ENCODE data around the gene SMLR1.

The SMLR1 gene

DNA sequence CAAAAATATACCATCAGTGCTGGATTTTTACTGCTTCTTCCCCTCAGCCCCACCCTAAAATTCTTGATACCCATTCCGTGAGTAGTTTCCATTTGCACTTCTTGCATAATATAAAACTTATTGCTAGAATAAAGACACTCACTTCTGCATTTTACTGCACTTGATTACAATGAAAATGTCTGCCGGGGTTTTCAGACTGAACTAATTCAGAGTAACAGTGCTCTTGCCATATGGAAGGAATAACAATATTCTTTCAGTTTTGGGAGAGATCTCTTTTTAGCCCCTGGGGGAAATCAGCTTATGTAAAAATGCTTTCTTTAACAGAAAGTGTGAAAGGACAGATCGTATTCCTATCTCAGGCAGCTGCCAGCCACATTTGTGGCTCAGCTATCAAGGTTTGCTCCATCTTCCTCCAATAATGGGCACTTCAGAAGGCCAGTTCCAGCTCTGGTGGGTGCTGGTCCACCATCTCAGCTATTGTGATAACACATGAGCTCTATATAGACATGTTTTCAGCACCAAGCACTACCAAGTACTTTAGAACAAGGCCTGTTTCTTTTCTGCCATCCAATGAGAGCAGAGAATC, 8.9 kb downstream of the SMLR1 start:
- peak; percentile 55 to 90 for DNase-seq (ENCODE audit: low spot score in 2 of 2)
- H3K4me3 ChIP-seq, result no peak overlapping the region
- in situ Hi-C loops (cut with MboI; ENCODE audit: low sequenced_read_pairs), result no loop called here
- H3K4me1 ChIP-seq, result peaks cover 57% of the 10 kb centered on the region
- H3K27me3 ChIP-seq (ENCODE audit: low read depth), result no peaks in the 10 kb centered on the region
- no peaks in the 10 kb centered on the region for H3K36me3 ChIP-seq (replicated peaks)
- H3K9me3 ChIP-seq, result no peaks in the 10 kb centered on the region

GRCh38 chr6:130837067-130837466, 9.9 kb downstream of the SMLR1 start:
- no peaks in the 10 kb centered on the region for H3K9me3 ChIP-seq
- peaks cover 57% of the 10 kb centered on the region for H3K4me1 ChIP-seq
- H3K4me3 ChIP-seq, result no peak overlapping the region
- no peak for DNase-seq (ENCODE audit: low spot score in 2 of 2)
- no peaks in the 10 kb centered on the region for H3K27me3 ChIP-seq (ENCODE audit: low read depth)
- in situ Hi-C loops (cut with MboI; ENCODE audit: low sequenced_read_pairs), result no loop called here
- H3K36me3 ChIP-seq (replicated peaks), result no peaks in the 10 kb centered on the region

DNA sequence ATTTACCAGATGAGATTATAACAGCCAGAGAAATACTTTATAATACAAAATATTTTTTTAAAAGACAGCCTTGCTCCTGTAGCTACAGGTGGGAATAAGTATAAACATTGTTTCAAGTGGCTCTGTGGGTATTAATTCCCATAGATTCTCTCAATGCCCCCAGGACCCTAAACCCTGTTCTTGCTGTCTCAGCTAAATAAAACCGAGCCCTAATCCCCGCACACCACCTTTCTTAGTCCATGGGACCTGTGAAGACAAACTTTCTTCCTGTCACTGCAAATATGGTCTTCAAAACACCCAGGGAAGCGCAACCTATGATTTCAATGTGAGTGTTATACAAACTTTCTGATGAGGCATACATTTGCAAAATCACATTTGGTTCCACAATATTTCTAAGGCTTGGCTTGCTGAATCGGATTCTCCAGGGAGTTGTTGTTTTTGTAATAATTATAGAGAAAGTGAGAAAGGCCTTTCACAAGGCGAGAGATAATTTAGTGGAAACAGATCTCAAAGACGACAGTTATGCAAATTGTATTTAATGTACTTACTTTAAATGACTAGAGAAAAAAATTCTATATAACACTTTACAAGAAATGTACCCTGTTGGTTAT, 11.1 kb downstream of the SMLR1 start:
- Histone ChIP-seq H3K9me3 (no peaks in the 10 kb centered on the region), H3K4me1 (peaks cover 57% of the 10 kb centered on the region), H3K27me3 (ENCODE audit: low read depth) (no peaks in the 10 kb centered on the region), H3K36me3 (replicated peaks) (no peaks in the 10 kb centered on the region), H3K4me3 (no peak overlapping the region)
- peak; percentile 14 to 20 for DNase-seq (ENCODE audit: low spot score in 2 of 2)
- in situ Hi-C loops (cut with MboI; ENCODE audit: low sequenced_read_pairs), result no loop called here

DNA sequence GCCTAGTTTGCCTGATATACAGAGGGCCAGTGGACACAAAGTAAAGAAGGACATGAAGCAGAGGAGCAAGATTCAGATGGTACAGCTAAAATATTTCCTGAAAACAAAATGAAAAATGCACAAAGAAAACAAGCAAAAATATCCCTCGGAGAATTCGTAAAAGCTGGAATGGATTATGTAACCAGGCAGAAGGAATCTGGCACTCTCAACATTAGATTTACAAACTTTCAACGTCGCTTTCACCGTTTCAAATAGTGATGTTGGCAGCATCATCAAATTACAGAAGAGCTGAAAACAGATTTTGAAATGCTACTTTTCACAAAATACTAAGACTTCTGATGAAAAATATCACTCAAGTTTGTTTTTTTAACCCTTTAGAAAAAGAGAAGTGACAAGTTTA, 11.7 kb downstream of the SMLR1 start:
- Histone ChIP-seq H3K4me1 (peaks cover 57% of the 10 kb centered on the region), H3K9me3 (no peaks in the 10 kb centered on the region), H3K4me3 (no peak overlapping the region), H3K27me3 (ENCODE audit: low read depth) (no peaks in the 10 kb centered on the region), H3K36me3 (replicated peaks) (no peaks in the 10 kb centered on the region)
- DNase-seq (ENCODE audit: low spot score in 2 of 2), result no peak
- in situ Hi-C loops (cut with MboI; ENCODE audit: low sequenced_read_pairs), result no loop called here

- no peak overlapping the region for H3K4me3 ChIP-seq
- in situ Hi-C loops (cut with MboI; ENCODE audit: low sequenced_read_pairs), result no loop called here
Observed at GRCh38 chr6:130839379-130839778, 12.2 kb downstream of the SMLR1 start.

GRCh38 chr6:130840050-130840449, 12.8 kb downstream of the SMLR1 start:
- Histone ChIP-seq H3K36me3 (replicated peaks) (no peaks in the 10 kb centered on the region), H3K27me3 (ENCODE audit: low read depth) (no peaks in the 10 kb centered on the region), H3K9me3 (no peaks in the 10 kb centered on the region), H3K4me1 (peaks cover 57% of the 10 kb centered on the region), H3K4me3 (no peak overlapping the region)
- in situ Hi-C loops (cut with MboI; ENCODE audit: low sequenced_read_pairs), result loop anchor here (10.0 kb wide), 1 partner anchor 515 kb away; no protein-coding TSS in a partner anchor
- DNase-seq (ENCODE audit: low spot score in 2 of 2), result no peak

More at GRCh38 chr6:130839379-130839778, 12.2 kb downstream of the SMLR1 start:
- no peaks in the 10 kb centered on the region for H3K27me3 ChIP-seq (ENCODE audit: low read depth)
- H3K36me3 ChIP-seq (replicated peaks), result no peaks in the 10 kb centered on the region
- peaks cover 57% of the 10 kb centered on the region for H3K4me1 ChIP-seq
- peak; percentile 70 to 80 for DNase-seq (ENCODE audit: low spot score in 2 of 2)
- no peaks in the 10 kb centered on the region for H3K9me3 ChIP-seq

- Histone ChIP-seq H3K27me3 (ENCODE audit: low read depth) (no peaks in the 10 kb centered on the region), H3K4me3 (no peak overlapping the region)
Observed at GRCh38 chr6:130841128-130841728, 14.0 kb downstream of the SMLR1 start.

DNA sequence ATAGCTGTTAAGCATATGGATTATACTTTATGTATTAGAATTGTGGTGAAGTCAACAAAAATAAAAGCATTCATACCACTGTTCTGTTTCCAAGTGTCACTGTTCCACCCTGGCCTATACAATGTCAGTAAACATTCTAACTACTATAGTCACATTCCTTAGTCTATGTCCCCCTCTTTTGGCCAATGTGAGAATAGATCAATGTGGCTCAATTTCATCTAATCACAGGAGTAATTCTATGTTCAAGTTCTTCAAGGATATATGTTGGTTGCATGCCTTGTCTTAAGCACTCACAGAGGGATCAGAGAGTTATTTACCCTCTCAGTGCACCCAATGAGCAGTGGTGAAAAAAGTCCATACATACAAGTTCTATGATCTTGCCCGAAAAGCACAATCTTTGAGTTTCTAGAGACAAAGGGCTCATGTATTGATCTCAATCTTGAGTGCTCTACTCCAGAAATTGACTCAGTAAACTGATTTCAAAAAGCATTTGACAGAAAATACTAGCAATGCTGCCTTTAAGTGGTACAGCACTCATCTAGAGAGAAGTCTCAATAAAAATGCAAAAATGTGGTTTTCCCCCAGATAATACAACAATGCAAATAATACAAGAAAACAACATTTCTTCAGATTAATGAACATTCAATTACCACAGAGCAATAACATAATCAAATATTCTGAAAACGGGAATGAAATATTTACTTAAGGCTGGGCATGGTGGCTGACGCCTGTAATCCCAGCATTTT, 16.5 kb downstream of the SMLR1 start:
- Histone ChIP-seq H3K4me3 (no peak overlapping the region), H3K4me1 (peaks cover 40% of the 10 kb centered on the region), H3K9me3 (no peaks in the 10 kb centered on the region), H3K36me3 (replicated peaks) (no peaks in the 10 kb centered on the region), H3K27me3 (ENCODE audit: low read depth) (no peaks in the 10 kb centered on the region)
- in situ Hi-C loops (cut with MboI; ENCODE audit: low sequenced_read_pairs), result loop anchor here (10.0 kb wide), 1 partner anchor 519 kb away; no protein-coding TSS in a partner anchor
- peak; percentile 18 to 56 for DNase-seq (ENCODE audit: low spot score in 2 of 2)

More at GRCh38 chr6:130841128-130841728, 14.0 kb downstream of the SMLR1 start:
- Histone ChIP-seq H3K9me3 (no peaks in the 10 kb centered on the region), H3K4me1 (peaks cover 46% of the 10 kb centered on the region), H3K36me3 (replicated peaks) (no peaks in the 10 kb centered on the region)
- DNase-seq (ENCODE audit: low spot score in 2 of 2), result no peak
- in situ Hi-C loops (cut with MboI; ENCODE audit: low sequenced_read_pairs), result loop anchor here (10.0 kb wide), 1 partner anchor 516 kb away; no protein-coding TSS in a partner anchor

GRCh38 chr6:130846501-130846900, 19.3 kb downstream of the SMLR1 start:
- Histone ChIP-seq H3K4me3 (no peak overlapping the region), H3K36me3 (replicated peaks) (no peaks in the 10 kb centered on the region), H3K27me3 (ENCODE audit: low read depth) (no peaks in the 10 kb centered on the region), H3K9me3 (no peaks in the 10 kb centered on the region), H3K4me1 (peaks cover 33% of the 10 kb centered on the region)
- in situ Hi-C loops (cut with MboI; ENCODE audit: low sequenced_read_pairs), result loop anchor here (10.0 kb wide), 1 partner anchor 522 kb away; no protein-coding TSS in a partner anchor
- DNase-seq (ENCODE audit: low spot score in 2 of 2), result no peak

DNA sequence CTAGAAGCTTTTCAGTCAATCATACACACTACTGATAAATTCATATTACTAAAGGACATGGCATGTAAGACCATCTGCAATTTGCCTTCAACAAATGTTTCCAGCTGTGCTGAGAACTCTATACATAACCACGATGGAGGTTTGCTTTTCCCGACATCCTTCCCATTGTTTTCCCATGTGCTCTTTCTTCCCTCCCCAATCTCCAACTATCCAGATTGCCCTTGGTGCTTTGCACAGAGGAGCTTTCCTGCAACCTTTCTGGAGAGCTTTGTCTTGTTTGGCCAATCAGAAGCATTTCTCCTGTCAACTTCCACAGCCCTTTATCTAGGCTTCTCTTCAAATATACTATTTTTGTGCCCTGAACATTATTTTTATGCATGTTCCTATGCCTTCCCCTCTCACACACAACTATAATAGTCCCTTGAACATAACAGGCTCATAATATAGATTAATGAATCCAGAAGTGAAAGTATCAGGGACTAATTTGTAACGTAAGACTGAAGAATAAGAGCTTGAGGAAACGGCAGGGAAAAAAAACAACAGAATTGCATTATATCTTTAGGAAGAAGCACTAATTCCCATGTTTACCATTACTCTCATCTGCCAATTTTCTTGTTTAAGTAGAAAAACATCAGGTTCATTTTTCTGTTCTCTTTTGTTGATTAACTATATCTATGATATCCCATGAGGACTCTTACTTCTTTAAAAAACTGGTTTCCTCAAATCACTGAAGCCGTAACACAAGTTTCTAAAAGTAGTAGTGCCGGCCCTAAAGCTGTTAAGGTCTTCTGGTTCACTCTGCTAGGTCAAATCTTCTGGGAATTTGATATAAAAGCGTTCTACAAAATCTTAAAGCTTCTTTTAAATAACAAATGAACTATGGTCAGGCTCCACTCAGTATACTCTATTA, 20.1 kb downstream of the SMLR1 start:
- Histone ChIP-seq H3K36me3 (replicated peaks) (no peaks in the 10 kb centered on the region), H3K9me3 (no peaks in the 10 kb centered on the region), H3K4me1 (peaks cover 33% of the 10 kb centered on the region), H3K4me3 (no peak overlapping the region), H3K27me3 (ENCODE audit: low read depth) (no peaks in the 10 kb centered on the region)
- peak in 1 of 2 experiments; percentile 79 for DNase-seq (ENCODE audit: low spot score in 2 of 2)
- in situ Hi-C loops (cut with MboI; ENCODE audit: low sequenced_read_pairs), result loop anchor here (10.0 kb wide), 1 partner anchor 522 kb away; no protein-coding TSS in a partner anchor

- peaks cover 33% of the 10 kb centered on the region for H3K4me1 ChIP-seq
- no peaks in the 10 kb centered on the region for H3K27me3 ChIP-seq (ENCODE audit: low read depth)
- no peaks in the 10 kb centered on the region for H3K36me3 ChIP-seq (replicated peaks)
- H3K9me3 ChIP-seq, result no peaks in the 10 kb centered on the region
- no peak overlapping the region for H3K4me3 ChIP-seq
- peak; percentile 61 to 69 for DNase-seq (ENCODE audit: low spot score in 2 of 2)
- in situ Hi-C loops (cut with MboI; ENCODE audit: low sequenced_read_pairs), result loop anchor here (10.0 kb wide), 1 partner anchor 524 kb away; no protein-coding TSS in a partner anchor
Observed at GRCh38 chr6:130848945-130849344, 21.7 kb downstream of the SMLR1 start.

- in situ Hi-C loops (cut with MboI; ENCODE audit: low sequenced_read_pairs), result loop anchor here (10.0 kb wide), 1 partner anchor 525 kb away; no protein-coding TSS in a partner anchor
- Histone ChIP-seq H3K4me1 (peaks cover 33% of the 10 kb centered on the region), H3K9me3 (no peaks in the 10 kb centered on the region), H3K27me3 (ENCODE audit: low read depth) (no peaks in the 10 kb centered on the region), H3K36me3 (replicated peaks) (no peaks in the 10 kb centered on the region), H3K4me3 (no peak overlapping the region)
- peak; percentile 48 to 95 for DNase-seq (ENCODE audit: low spot score in 2 of 2)
Observed at GRCh38 chr6:130849594-130849993, 22.4 kb downstream of the SMLR1 start.

- Histone ChIP-seq H3K36me3 (replicated peaks) (no peaks in the 10 kb centered on the region), H3K27me3 (ENCODE audit: low read depth) (no peaks in the 10 kb centered on the region), H3K4me3 (no peak overlapping the region), H3K4me1 (peaks cover 33% of the 10 kb centered on the region), H3K9me3 (no peaks in the 10 kb centered on the region)
- DNase-seq (ENCODE audit: low spot score in 2 of 2), result no peak
- in situ Hi-C loops (cut with MboI; ENCODE audit: low sequenced_read_pairs), result no loop called here
Observed at GRCh38 chr6:130851026-130851425, 23.8 kb downstream of the SMLR1 start.
